ENCODE results near the gene KIFC1. TPM values are rescaled to one million over a fixed set of nuclear protein-coding genes. Genes with fewer than 3 reads are reported as not detected.

KIFC1 gene
- total and polyA plus RNA-seq, 9 of the 15 experiments (the other 6 are each of a cell fraction or from before 2014, with no cell fraction given) = 1.3 to 95.2 (median 76.9) TPM

- TF ChIP-seq ARID4B (CRISPR knock-in tag; IDR thresholded peaks at IDR 0.05) (no peak; the same call in 1 of the 2 replicates), SMC3 (conservative IDR thresholded peaks at IDR 0.05; ENCODE audit: insufficient read depth, low read depth, low read length) (0 out of 2 replicates have a peak, but pooled peaks have one; percentile 3), ZNF134 (CRISPR knock-in tag; conservative IDR thresholded peaks at IDR 0.05) (no peak), NFIC (IDR thresholded peaks at IDR 0.05) (peak; percentile 33), SREBF1 (IDR thresholded peaks at IDR 0.05; ENCODE audit: borderline replicate concordance, low read depth, low read length) (0 out of 2 replicates have a peak, but pooled peaks have one; percentile 70), AFF4 (CRISPR knock-in tag; IDR thresholded peaks at IDR 0.05) (peak; percentile 68; the same call in 1 of the 2 replicates), ZBTB26 (CRISPR knock-in tag; IDR thresholded peaks at IDR 0.05) (peak; percentile 74), PURB (CRISPR knock-in tag; IDR thresholded peaks at IDR 0.05; ENCODE audit: low read depth) (no peak), PHF20 (IDR thresholded peaks at IDR 0.05; ENCODE audit: partially characterized antibody) (no peak), SAP30 (IDR thresholded peaks at IDR 0.05; ENCODE audit: borderline replicate concordance, insufficient read depth, low read depth, low read length, poor library complexity, severe bottlenecking) (peak; percentile 53), ATF2 (CRISPR knock-in tag; IDR thresholded peaks at IDR 0.05) (no peak), ZKSCAN8 (CRISPR knock-in tag; IDR thresholded peaks at IDR 0.05) (no peak), U2AF2 (optimal IDR thresholded peaks at IDR 0.05; ENCODE audit: low read depth, low read length) (no peak), MLX (CRISPR knock-in tag; conservative IDR thresholded peaks at IDR 0.05) (no peak), TCFL5 (CRISPR knock-in tag; conservative IDR thresholded peaks at IDR 0.05) (no peak)
Measured at GRCh38 chr6:33410050-33410710, 18.6 kb downstream of the KIFC1 start (continued).
